HG02943 (cell line): ENCODE measurements around the gene ISCU.
A peak's percentile ranks its signal among the peaks of the same experiment; 100 is the strongest.

Experiments
- ATAC-seq: cut with Tn5 transposase; IDR thresholded peaks from one replicate; pipeline ENCODE4 v1.9.1; 2021; ENCODE audit warnings: mild to moderate bottlenecking, low read depth, moderate library complexity; ENCODE audit not compliant: unreplicated experiment

The ISCU gene

GRCh38 chr12:108562348-108563135 lies at the start of gene ISCU:
TSS of gene ISCU (plus strand) at chr12:108562596. CDS start at chr12:108562623, 27 bp downstream.
- ATAC-seq: peak; percentile 50

- peak; percentile 15 for ATAC-seq
Measured at GRCh38 chr12:108514468-108514972, 47.9 kb upstream of the ISCU start.

GRCh38 chr12:108514973-108515814 lies 47.2 kb upstream of the ISCU start, which contains the start of gene FICD:
TSS of gene FICD (plus strand) at chr12:108515277. CDS start at chr12:108516973, 1,696 bp downstream.
- peak; percentile 87 for ATAC-seq

GRCh38 chr12:108515916-108516315 lies 46.5 kb upstream of the ISCU start:
- ATAC-seq: no peak

- no peak for ATAC-seq
Measured at GRCh38 chr12:108516511-108517275, 45.7 kb upstream of the ISCU start.

- no peak for ATAC-seq
Measured at GRCh38 chr12:108517288-108518100, 44.9 kb upstream of the ISCU start.

- no peak for ATAC-seq
Measured at GRCh38 chr12:108518101-108518715, 44.2 kb upstream of the ISCU start.

- ATAC-seq: no peak
Measured at GRCh38 chr12:108518716-108519496, 43.5 kb upstream of the ISCU start.

GRCh38 chr12:108519558-108519957 lies 42.8 kb upstream of the ISCU start:
- no peak for ATAC-seq

GRCh38 chr12:108523365-108523764 lies 39.0 kb upstream of the ISCU start:
- ATAC-seq: no peak

- ATAC-seq: no peak
Measured at GRCh38 chr12:108525681-108526080, 36.7 kb upstream of the ISCU start.

- no peak for ATAC-seq
Measured at GRCh38 chr12:108526482-108527165, 35.8 kb upstream of the ISCU start.

- ATAC-seq: no peak
Measured at GRCh38 chr12:108527166-108527496, 35.3 kb upstream of the ISCU start.

GRCh38 chr12:108530161-108530560 lies 32.2 kb upstream of the ISCU start:
- ATAC-seq: no peak

GRCh38 chr12:108531929-108532848 lies 30.2 kb upstream of the ISCU start:
- no peak for ATAC-seq

GRCh38 chr12:108538146-108538545 lies 24.2 kb upstream of the ISCU start:
- ATAC-seq: no peak

- ATAC-seq: no peak
Measured at GRCh38 chr12:108538616-108539195, 23.7 kb upstream of the ISCU start.
